OCI-LY3 (cell line): Measurements from ENCODE around the gene EZH2.

Experiments
- H2AFZ ChIP-seq: fragments of 200-600, 300-600 bp; shearing (Covaris generic); 2 replicates; pipeline ENCODE4 v1.6.0; 2014; ENCODE audit warnings: antibody characterized with exemption, low read depth, low read length
- H3K27ac ChIP-seq: fragments of 200-600, 300-600 bp; sonication (generic); 2 replicates; pipeline ENCODE4 v1.5.1; 2014; ENCODE audit warnings: mild to moderate bottlenecking, low read length, moderate library complexity, mixed read lengths
- H3K27me3 ChIP-seq: fragments of 200-600, 300-600 bp; sonication (generic); 2 replicates; pipeline ENCODE4 v1.6.1; 2014; ENCODE audit warnings: low read depth, low read length, mixed read lengths
- H3K36me3 ChIP-seq: fragments of 200-600, 300-600 bp; sonication (generic); replicated peaks from 2 replicates; pipeline ENCODE3; 2014; ENCODE audit warnings: low read depth, low read length, mixed read lengths
- H3K4me1 ChIP-seq: fragments of 300-600, 200-600 bp; sonication (generic); 2 replicates; pipeline ENCODE4 v1.6.1; 2014; ENCODE audit warnings: low read length, mixed read lengths
- H3K4me2 ChIP-seq: fragments of 200-600, 300-600 bp; sonication (generic); 2 replicates; pipeline ENCODE4 v1.6.1; 2014; ENCODE audit warnings: low read length, mixed read lengths
- H3K4me3 ChIP-seq: fragments of 300-600, 200-600 bp; sonication (generic); 2 replicates; pipeline ENCODE4 v1.5.1; 2014; ENCODE audit warnings: antibody characterized with exemption, mild to moderate bottlenecking, low read length, moderate library complexity
- H3K79me2 ChIP-seq: fragments of 300-600, 200-600 bp; shearing (Covaris generic); 2 replicates; pipeline ENCODE4 v1.6.1; 2014; ENCODE audit warnings: mild to moderate bottlenecking, low read length, mixed read lengths
- H3K9ac ChIP-seq: fragments of 300-600, 200-600 bp; shearing (Covaris generic); 2 replicates; pipeline ENCODE4 v1.6.0; 2014; ENCODE audit warnings: mild to moderate bottlenecking, low read length, moderate library complexity
- H3K9me3 ChIP-seq: fragments of 200-600, 300-600 bp; shearing (Covaris generic); 2 replicates; pipeline ENCODE4 v1.6.1; 2014; ENCODE audit warnings: low read length, mixed read lengths; ENCODE audit not compliant: insufficient read depth
- H4K20me1 ChIP-seq: fragments of 200-600, 300-600 bp; sonication (generic); 2 replicates; pipeline ENCODE4 v1.6.1; 2016; ENCODE audit warnings: low read length, mixed read lengths; ENCODE audit not compliant: insufficient read depth
- CTCF ChIP-seq: fragments of 200-600, 300-600 bp; sonication (generic); IDR thresholded peaks from 2 replicates; pipeline ENCODE4 v1.5.1; 2014; ENCODE audit warnings: antibody characterized with exemption, low read length, low read depth
- EZH2phosphoT487 ChIP-seq: fragments of 200-600 bp; shearing (Covaris generic); IDR thresholded peaks from 2 replicates; pipeline ENCODE4 v1.6.1; 2018; ENCODE audit warnings: antibody characterized with exemption, mixed run types, low read depth

The EZH2 gene

GRCh38 chr7:148773334-148773733, 110.8 kb downstream of the EZH2 start:
- Histone ChIP-seq H3K4me1 (peaks cover 2% of the 10 kb centered on the region; the same call in 1 of the 2 replicates), H3K4me3 (no peak overlapping the region), H3K4me2 (no peak overlapping the region), H3K79me2 (peaks cover 5% of the 10 kb centered on the region; the same call in 1 of the 2 replicates), H4K20me1 (0 out of 2 replicates have a peak, but pooled peaks cover 8% of the 10 kb centered on the region), H3K27ac (no peak overlapping the region), H3K36me3 (peaks cover 48% of the 10 kb centered on the region), H2AFZ (no peak overlapping the region), H3K27me3 (no peaks in the 10 kb centered on the region), H3K9ac (no peak overlapping the region), H3K9me3 (no peaks in the 10 kb centered on the region)
- no peak for TF ChIP-seq EZH2phosphoT487
- no peak for TF ChIP-seq CTCF

- H3K9ac ChIP-seq: no peak overlapping the region
- H3K4me1 ChIP-seq: peaks cover 2% of the 10 kb centered on the region; the same call in 1 of the 2 replicates
- H3K9me3 ChIP-seq: no peaks in the 10 kb centered on the region
- H3K79me2 ChIP-seq: peaks cover 5% of the 10 kb centered on the region; the same call in 1 of the 2 replicates
- no peak for TF ChIP-seq EZH2phosphoT487
- no peak for TF ChIP-seq CTCF
- H3K27ac ChIP-seq: no peak overlapping the region
- H3K4me2 ChIP-seq: no peak overlapping the region
- peaks cover 50% of the 10 kb centered on the region for H3K36me3 ChIP-seq
- H3K27me3 ChIP-seq: no peaks in the 10 kb centered on the region
- no peak overlapping the region for H2AFZ ChIP-seq
- H3K4me3 ChIP-seq: no peak overlapping the region
- H4K20me1 ChIP-seq: 0 out of 2 replicates have a peak, but pooled peaks cover 8% of the 10 kb centered on the region
These were observed 111.6 kb downstream of the EZH2 start for GRCh38 chr7:148772297-148773089.

DNA sequence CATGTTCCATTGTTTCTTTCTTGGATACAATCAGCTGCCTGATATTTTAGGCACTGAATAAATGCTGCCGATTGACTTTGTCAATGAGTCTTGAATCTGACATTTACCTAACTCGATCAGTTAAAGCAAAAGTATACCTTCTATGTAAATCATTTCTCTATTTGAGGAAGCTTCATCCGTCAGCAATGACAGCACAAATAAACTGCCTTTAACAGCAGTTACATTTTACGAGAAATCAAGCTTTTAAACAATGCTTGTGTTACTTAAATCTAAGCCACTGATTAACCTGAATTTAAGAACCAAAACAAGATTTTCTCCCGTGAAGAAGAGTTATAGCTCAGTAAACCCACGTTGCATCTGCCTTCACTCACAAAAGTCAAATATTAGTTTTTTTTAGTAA, 114.1 kb downstream of the EZH2 start:
- no peak overlapping the region for H3K4me2 ChIP-seq
- H2AFZ ChIP-seq: no peak overlapping the region
- 0 out of 2 replicates have a peak, but pooled peaks cover 4% of the 10 kb centered on the region for H4K20me1 ChIP-seq
- H3K9ac ChIP-seq: no peak overlapping the region
- H3K27me3 ChIP-seq: no peaks in the 10 kb centered on the region
- no peak overlapping the region for H3K27ac ChIP-seq
- peaks cover 44% of the 10 kb centered on the region for H3K36me3 ChIP-seq
- no peak for TF ChIP-seq EZH2phosphoT487
- no peak for TF ChIP-seq CTCF
- H3K79me2 ChIP-seq: peaks cover 5% of the 10 kb centered on the region; the same call in 1 of the 2 replicates
- H3K4me1 ChIP-seq: 0 out of 2 replicates have a peak, but pooled peaks cover 3% of the 10 kb centered on the region
- no peaks in the 10 kb centered on the region for H3K9me3 ChIP-seq
- no peak overlapping the region for H3K4me3 ChIP-seq

DNA sequence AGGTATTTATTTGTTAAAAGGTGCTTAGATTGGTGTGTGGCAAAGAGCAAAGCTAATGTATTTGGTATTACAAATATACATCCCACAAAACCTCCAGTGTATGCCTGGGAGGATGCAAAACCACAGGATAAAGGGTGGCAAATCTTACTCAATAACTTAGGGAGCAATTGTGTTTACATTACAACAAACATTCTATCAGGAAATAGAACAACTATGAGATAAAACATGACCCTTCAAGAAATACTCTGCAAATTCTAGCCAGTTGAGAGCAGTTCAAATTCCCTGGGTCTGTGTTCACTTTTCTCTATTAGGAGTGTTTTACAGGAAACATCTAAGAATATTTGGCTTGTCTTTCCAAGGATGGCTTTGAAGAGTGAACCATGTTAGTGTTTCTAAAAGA, 120.5 kb downstream of the EZH2 start:
- TF ChIP-seq EZH2phosphoT487 (no peak), CTCF (no peak)
- peaks cover 29% of the 10 kb centered on the region for H3K36me3 ChIP-seq
- H3K4me2 ChIP-seq: no peak overlapping the region

More for the DNA sequence above, 120.5 kb downstream of the EZH2 start:
- Histone ChIP-seq H2AFZ (no peak overlapping the region), H3K4me3 (no peak overlapping the region), H3K9me3 (no peaks in the 10 kb centered on the region), H3K27me3 (no peaks in the 10 kb centered on the region), H3K4me1 (0 out of 2 replicates have a peak, but pooled peaks cover 3% of the 10 kb centered on the region), H3K79me2 (no peaks in the 10 kb centered on the region), H3K9ac (no peak overlapping the region), H4K20me1 (no peaks in the 10 kb centered on the region), H3K27ac (no peak overlapping the region)
